Measurements from ENCODE around the gene HNRNPA1.
"Not testable (repeated sequence)": the region's sequence is repeated elsewhere in the genome, so short reads cannot be mapped to it uniquely, and the experiment has no call there.

Gene HNRNPA1

GRCh38 chr12:54277823-54278276 is 2.7 kb upstream of the HNRNPA1 start:
- FAIRE-seq: no peak

- FAIRE-seq: no peak
These were observed 1.3 kb upstream of the HNRNPA1 start for GRCh38 chr12:54279227-54279631.

DNA sequence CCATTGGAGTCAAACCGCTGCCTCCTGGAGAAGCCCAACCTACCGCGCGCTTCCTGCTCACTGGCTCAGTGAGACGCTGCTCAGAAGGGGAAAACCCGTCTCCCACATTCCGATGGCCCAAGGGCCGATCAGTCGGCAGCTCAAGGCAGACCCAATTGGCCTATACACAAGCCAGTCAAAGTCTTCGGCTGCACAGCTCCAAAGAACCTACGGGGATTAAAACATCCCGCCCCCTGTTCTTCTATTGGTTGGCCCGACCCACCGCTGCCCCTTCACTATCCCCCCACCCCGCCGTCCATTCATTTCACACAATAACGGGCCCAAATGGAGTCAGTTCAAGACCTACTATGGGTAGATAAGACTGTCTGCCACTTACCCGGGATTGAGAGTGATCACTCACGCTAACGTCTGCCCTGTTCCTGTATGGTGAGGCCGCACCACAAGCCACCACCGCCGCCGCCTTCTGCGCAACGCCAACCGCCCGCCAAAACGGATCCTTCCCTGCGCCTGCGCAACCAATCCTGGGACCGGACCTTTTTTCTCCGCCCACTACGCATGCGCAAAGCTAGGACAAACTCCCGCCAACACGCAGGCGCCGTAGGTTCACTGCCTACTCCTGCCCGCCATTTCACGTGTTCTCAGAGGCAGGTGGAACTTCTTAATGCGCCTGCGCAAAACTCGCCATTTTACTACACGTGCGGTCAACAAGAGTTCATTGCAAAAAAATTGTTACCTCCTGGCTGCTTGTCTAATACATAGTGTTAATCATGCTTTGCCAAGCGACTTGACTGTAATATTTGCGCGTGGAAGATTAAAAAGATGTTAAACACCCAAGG is 676 bp upstream of the HNRNPA1 start, which contains the start of gene CBX5:
CBX5 (minus strand) TSS at position 491 of the 836 bp plus-strand sequence. CDS start 22,472 bp downstream, outside the sequence.
- FAIRE-seq: no peak

GRCh38 chr12:54281261-54281638 is 724 bp downstream of the HNRNPA1 start:
- FAIRE-seq: not testable (repeated sequence)

DNA sequence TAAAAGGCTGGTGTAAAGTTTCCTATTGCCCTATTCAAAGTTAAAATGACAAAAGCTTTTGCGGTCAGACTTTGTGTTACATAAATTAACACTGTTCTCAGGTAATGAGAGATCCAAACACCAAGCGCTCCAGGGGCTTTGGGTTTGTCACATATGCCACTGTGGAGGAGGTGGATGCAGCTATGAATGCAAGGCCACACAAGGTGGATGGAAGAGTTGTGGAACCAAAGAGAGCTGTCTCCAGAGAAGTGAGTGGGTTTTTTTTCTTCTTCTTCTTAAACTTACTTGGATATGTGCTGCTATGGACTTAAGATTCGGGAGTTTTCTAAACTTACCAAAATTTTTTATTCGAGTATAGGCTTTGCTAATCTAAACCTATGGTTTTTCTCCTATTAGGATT is 1.2 kb downstream of the HNRNPA1 start:
- not testable (repeated sequence) for FAIRE-seq

DNA sequence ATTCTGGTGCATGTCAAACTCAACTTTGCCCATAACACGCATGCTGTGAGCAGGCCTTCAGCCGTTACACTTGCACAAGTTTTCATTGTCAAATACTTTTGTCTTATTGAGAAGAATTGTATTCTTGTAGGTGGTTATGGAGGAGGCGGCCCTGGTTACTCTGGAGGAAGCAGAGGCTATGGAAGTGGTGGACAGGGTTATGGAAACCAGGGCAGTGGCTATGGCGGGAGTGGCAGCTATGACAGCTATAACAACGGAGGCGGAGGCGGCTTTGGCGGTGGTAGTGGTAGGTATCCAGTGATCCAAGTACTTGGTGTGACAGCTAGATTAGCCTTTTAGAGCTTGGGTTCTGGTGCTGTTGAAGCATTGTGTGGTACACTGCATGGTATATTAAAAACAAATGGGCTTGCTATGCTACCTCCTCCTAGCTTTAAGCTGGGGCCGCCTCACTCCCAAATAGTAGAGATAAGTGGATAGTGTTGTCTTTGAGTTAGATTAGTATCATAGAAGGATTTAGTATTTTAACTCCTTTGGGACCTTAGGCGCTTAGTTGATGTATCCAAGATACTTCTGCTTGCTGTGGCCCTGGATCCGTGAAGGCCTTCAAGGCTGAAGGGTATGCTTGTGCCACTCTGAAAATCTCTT is 2.5 kb downstream of the HNRNPA1 start:
- FAIRE-seq: no peak

DNA sequence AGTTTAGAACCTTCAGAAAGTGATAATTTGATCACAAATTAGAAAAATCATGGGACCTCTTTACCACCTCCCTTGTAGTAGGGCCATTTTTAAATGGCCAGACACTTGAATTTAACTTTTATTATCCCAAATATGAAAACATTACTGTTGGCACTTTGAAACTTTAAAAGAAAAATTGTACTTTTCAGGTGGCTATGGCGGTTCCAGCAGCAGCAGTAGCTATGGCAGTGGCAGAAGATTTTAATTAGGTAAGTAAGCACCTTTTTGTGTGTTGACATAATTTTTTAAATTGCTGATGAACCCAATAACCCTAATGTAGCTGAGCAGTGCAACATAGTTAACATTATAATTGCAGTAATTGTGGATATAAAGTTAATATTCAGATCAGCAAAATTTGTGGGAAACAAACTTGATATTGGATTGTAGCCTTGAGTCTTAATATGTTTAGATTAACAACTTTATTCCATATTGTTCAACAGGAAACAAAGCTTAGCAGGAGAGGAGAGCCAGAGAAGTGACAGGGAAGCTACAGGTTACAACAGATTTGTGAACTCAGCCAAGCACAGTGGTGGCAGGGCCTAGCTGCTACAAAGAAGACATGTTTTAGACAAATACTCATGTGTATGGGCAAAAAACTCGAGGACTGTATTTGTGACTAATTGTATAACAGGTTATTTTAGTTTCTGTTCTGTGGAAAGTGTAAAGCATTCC is 3.7 kb downstream of the HNRNPA1 start:
- FAIRE-seq: not testable (repeated sequence)

GRCh38 chr12:54285150-54286041 is 4.9 kb downstream of the HNRNPA1 start:
- no peak for FAIRE-seq

- no peak for FAIRE-seq
These were observed 5.8 kb downstream of the HNRNPA1 start for GRCh38 chr12:54286042-54287030.

- no peak for FAIRE-seq
These were observed 7.0 kb downstream of the HNRNPA1 start for GRCh38 chr12:54287261-54288157.

DNA sequence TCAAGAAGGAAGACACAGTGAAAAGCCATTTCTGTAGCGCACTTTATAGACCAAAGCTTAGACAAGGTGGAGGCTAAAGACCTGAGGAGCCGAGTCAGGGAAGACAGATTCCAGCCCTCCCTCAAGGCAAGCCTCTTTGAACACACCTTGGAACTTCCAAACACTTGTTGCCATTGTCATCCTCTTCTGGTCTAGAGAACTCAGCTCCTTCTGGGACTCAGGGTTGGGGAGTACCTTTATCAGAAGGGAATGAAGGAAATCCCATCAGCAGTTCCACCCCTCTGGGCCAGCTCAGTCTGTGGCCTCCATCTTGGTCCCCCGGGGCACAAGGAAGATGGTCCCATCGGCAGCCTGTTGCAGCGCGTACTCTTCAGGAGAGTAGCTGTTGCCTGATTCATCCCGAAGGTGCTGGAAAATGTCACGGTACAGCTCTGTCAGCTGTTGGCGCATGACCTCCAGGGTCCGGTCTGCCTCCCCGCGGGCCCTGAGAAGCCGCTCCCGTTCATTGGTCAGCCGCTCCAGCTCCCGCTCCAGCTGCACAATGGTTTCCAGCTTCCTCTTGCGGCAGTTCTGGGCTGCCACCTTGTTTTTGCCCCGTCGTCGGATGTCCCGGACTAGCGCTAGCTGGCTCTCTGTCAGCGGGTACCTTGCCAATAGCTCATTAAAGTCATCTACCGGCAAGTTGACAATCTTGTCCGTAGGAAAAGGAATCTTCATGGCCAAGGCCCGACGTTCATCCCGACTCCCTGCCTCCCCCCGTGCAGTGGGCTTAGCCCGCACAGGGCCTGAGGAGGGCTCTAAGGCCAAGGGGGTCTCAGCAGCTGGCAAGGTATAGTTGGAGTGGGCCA is 11.8 kb downstream of the HNRNPA1 start:
- no peak for FAIRE-seq

DNA sequence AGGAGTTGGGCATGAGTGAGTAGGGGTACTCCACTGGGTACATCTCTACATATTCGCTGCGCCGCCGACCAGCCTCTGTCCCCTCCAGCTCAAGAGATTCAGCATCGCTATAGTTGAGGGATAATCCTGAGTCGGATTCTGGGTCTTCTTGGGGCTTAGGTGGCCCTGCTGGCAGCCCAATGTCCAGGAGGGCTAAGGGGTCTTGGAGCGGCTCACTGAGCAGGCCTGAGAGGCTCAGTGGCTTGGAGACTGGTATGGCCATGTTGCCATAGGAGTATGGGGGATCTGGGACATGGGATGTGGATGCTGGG is 12.4 kb downstream of the HNRNPA1 start:
- FAIRE-seq: no peak

DNA sequence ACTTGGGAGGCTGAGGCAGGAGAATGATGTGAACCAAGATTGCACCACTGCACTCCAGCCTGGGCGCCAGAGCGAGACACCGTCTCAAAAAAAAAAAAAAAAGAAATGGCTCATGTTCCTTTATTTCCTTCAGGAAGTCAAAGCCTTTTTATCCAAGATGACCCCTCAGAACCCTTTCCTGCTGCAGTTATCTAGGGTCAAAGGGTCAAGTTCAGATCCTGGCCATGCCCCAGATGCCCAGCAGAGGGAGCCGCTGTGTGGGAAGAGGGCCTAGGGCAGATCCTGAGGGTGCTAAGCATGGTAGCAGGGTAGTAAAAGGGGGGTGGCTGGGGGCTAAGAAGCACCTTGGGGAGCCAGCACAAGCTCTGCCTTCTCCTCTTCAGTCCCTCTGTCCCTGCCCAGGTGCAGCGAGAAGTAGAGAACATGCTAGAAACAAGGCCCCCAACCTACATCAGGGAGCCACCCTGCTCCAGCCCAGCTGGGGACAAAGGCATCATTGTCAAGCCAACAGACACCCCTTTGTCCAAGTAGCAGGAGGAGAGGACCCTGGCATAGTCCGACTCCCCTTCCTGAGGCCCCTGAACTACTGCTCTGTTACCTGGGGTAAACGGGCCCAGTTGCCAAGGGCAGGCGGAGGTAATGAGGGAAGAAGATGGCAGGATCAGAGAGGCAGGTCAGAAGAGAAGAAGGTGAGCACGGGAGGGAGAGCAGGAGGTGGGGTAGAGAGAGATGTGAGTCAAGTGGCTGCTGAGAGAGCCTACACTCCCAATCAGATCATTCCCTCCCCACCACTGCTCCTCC is 13.8 kb downstream of the HNRNPA1 start:
- no peak for FAIRE-seq

- no peak for FAIRE-seq
These were observed 14.5 kb downstream of the HNRNPA1 start for GRCh38 chr12:54294953-54295566.

- no peak for FAIRE-seq
These were observed 16.0 kb downstream of the HNRNPA1 start for GRCh38 chr12:54296393-54297099.

GRCh38 chr12:54298904-54299303 is 18.4 kb downstream of the HNRNPA1 start:
- no peak for FAIRE-seq
